Measurements from ENCODE around the gene PHC2. TPM values are rescaled to one million over a fixed set of nuclear protein-coding genes. Genes with fewer than 3 reads are reported as not detected.

PHC2 gene
- total and polyA plus RNA-seq, 7 experiments from 2014 or later: 10.0 to 45.5 (median 35.0) TPM

DNA sequence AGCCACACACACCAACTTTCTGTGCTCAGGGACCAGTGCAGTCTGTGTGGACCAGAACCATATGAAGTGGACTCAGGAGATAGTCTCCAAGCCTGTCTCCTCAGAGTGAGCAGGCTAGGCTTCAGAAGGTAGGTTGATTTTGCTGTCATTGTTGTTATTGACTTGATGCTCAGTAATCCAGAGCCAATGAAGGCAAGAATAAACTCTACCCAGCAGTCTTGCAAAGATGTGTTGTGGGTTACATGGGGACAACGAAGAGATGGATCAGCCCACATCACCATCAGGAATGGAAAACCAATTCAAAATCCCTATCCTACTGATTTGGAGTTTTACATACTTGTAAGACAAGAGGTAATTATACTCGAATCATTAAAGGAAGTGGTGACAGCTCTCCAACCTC is 37.4 kb downstream of the PHC2 start:
- Histone ChIP-seq H3K36me3 (ENCODE audit: control insufficient read depth in 2 of 3, insufficient read depth in 3 of 3, low read length in 3 of 3) (no peaks in the 10 kb centered on the region), H3K4me3 (ENCODE audit: low read length) (no peak overlapping the region), H3K27ac (ENCODE audit: low read depth, low read length) (no peak overlapping the region), H3K27me3 (ENCODE audit: control insufficient read depth in 2 of 2, insufficient read depth in 2 of 2, low read length in 2 of 2) (no peaks in the 10 kb centered on the region), H3K4me1 (ENCODE audit: control insufficient read depth in 2 of 2, insufficient read depth in 2 of 2, low read length in 2 of 2) (no peaks in the 10 kb centered on the region), H3K9me3 (ENCODE audit: control insufficient read depth in 2 of 3, low read length in 3 of 3) (no peaks in the 10 kb centered on the region)
- ChIA-PET POLR2A (no interaction called here), CTCF (interaction anchor here (0.6 kb wide), 1 partner anchor 796 kb away, joined by 3 read pairs; no protein-coding TSS in a partner anchor)
- Mint-ChIP-seq H3K4me1 (peaks cover 0 to 8% (median 6%) of the 10 kb centered on the region in 7 donors), H3K9me3 (peaks cover 0 to 3% (median 0%) of the 10 kb centered on the region in 11 donors), H3K27ac (no peak overlapping the region), H3K36me3 (no peaks in the 10 kb centered on the region), H3K4me3 (no peak overlapping the region), H3K27me3 (peaks cover 4 to 40% (median 10%) of the 10 kb centered on the region in 5 donors)
- DNase-seq (no peak), ATAC-seq (no peak)
- intact Hi-C loops (cut with micrococcal nuclease): no loop called here

GRCh38 chr1:33392639-33393038 is 38.3 kb downstream of the PHC2 start:
- intact Hi-C loops (cut with micrococcal nuclease): no loop called here
- Mint-ChIP-seq H3K27me3 (peaks cover 4 to 35% (median 10%) of the 10 kb centered on the region in 5 donors), H3K4me1 (peaks cover 0 to 8% (median 6%) of the 10 kb centered on the region in 7 donors), H3K4me3 (no peak overlapping the region), H3K27ac (no peak overlapping the region), H3K36me3 (no peaks in the 10 kb centered on the region), H3K9me3 (peaks cover 0 to 3% (median 0%) of the 10 kb centered on the region in 11 donors)
- no peaks in the 10 kb centered on the region for H3K9me3 ChIP-seq (ENCODE audit: control insufficient read depth in 2 of 3, low read length in 3 of 3)
- CTCF ChIA-PET: no interaction called here
- H3K27me3 ChIP-seq (ENCODE audit: control insufficient read depth in 2 of 2, insufficient read depth in 2 of 2, low read length in 2 of 2): no peaks in the 10 kb centered on the region
- DNase-seq (no peak), ATAC-seq (no peak)
- no peak overlapping the region for H3K4me3 ChIP-seq (ENCODE audit: low read length)
- POLR2A ChIA-PET: interaction anchor here (0.7 kb wide), 1 partner anchor 74 kb away, joined by 3 read pairs; no protein-coding TSS in a partner anchor
- no peaks in the 10 kb centered on the region for H3K4me1 ChIP-seq (ENCODE audit: control insufficient read depth in 2 of 2, insufficient read depth in 2 of 2, low read length in 2 of 2)
- H3K36me3 ChIP-seq (ENCODE audit: control insufficient read depth in 2 of 3, insufficient read depth in 3 of 3, low read length in 3 of 3): no peaks in the 10 kb centered on the region
- H3K27ac ChIP-seq (ENCODE audit: low read depth, low read length): no peak overlapping the region

DNA sequence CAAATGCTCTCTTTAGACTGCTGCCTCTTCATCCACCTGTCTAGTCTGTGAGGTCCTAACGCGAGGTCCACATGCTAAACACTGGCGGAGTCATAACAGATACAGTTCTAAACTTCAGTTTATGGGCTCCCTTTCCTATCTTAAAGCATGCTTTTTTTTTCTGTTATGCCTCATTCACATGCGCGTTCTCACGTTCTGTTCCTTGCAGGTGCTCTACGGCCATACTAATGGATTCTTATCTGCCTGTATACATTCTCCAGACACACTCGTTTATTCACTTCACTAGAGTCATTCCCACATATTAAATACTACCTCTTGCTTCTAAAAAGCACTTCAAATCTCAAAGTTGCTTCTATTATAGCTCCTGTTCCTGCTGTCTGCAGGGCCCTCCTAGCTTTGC is 38.7 kb downstream of the PHC2 start:
- Histone ChIP-seq H3K27ac (ENCODE audit: low read depth, low read length) (no peak overlapping the region), H3K27me3 (ENCODE audit: control insufficient read depth in 2 of 2, insufficient read depth in 2 of 2, low read length in 2 of 2) (no peaks in the 10 kb centered on the region), H3K4me3 (ENCODE audit: low read length) (no peak overlapping the region), H3K9me3 (ENCODE audit: control insufficient read depth in 2 of 3, low read length in 3 of 3) (no peaks in the 10 kb centered on the region), H3K36me3 (ENCODE audit: control insufficient read depth in 2 of 3, insufficient read depth in 3 of 3, low read length in 3 of 3) (no peaks in the 10 kb centered on the region), H3K4me1 (ENCODE audit: control insufficient read depth in 2 of 2, insufficient read depth in 2 of 2, low read length in 2 of 2) (no peaks in the 10 kb centered on the region)
- DNase-seq: no peak
- no peak for ATAC-seq
- Mint-ChIP-seq H3K4me3 (no peak overlapping the region), H3K9me3 (peaks cover 0 to 3% (median 0%) of the 10 kb centered on the region in 11 donors), H3K36me3 (no peaks in the 10 kb centered on the region), H3K27me3 (peaks cover 4 to 35% (median 10%) of the 10 kb centered on the region in 5 donors), H3K4me1 (peaks cover 0 to 8% (median 6%) of the 10 kb centered on the region in 7 donors), H3K27ac (no peak overlapping the region)
- intact Hi-C loops (cut with micrococcal nuclease): no loop called here
- CTCF ChIA-PET: no interaction called here
- POLR2A ChIA-PET: interaction anchor here (0.7 kb wide), 1 partner anchor 75 kb away, joined by 3 read pairs; no protein-coding TSS in a partner anchor

GRCh38 chr1:33391343-33392078 is 39.4 kb downstream of the PHC2 start:
- Mint-ChIP-seq H3K27me3 (peaks cover 4 to 35% (median 10%) of the 10 kb centered on the region in 5 donors), H3K4me1 (peaks cover 0 to 3% (median 2%) of the 10 kb centered on the region in 7 donors), H3K36me3 (no peaks in the 10 kb centered on the region), H3K27ac (no peak overlapping the region), H3K9me3 (peaks cover 0 to 3% (median 0%) of the 10 kb centered on the region in 11 donors), H3K4me3 (no peak overlapping the region)
- ATAC-seq (no peak), DNase-seq (no peak)
- ChIA-PET POLR2A (no interaction called here), CTCF (no interaction called here)
- Histone ChIP-seq H3K4me1 (ENCODE audit: control insufficient read depth in 2 of 2, insufficient read depth in 2 of 2, low read length in 2 of 2) (no peaks in the 10 kb centered on the region), H3K36me3 (ENCODE audit: control insufficient read depth in 2 of 3, insufficient read depth in 3 of 3, low read length in 3 of 3) (no peaks in the 10 kb centered on the region), H3K9me3 (ENCODE audit: control insufficient read depth in 2 of 3, low read length in 3 of 3) (no peaks in the 10 kb centered on the region), H3K4me3 (ENCODE audit: low read length) (no peak overlapping the region), H3K27ac (ENCODE audit: low read depth, low read length) (no peak overlapping the region), H3K27me3 (ENCODE audit: control insufficient read depth in 2 of 2, insufficient read depth in 2 of 2, low read length in 2 of 2) (no peaks in the 10 kb centered on the region)
- intact Hi-C loops (cut with micrococcal nuclease): no loop called here

- Histone ChIP-seq H3K4me3 (ENCODE audit: low read length) (no peak overlapping the region), H3K27me3 (ENCODE audit: control insufficient read depth in 2 of 2, insufficient read depth in 2 of 2, low read length in 2 of 2) (no peaks in the 10 kb centered on the region), H3K9me3 (ENCODE audit: control insufficient read depth in 2 of 3, low read length in 3 of 3) (no peaks in the 10 kb centered on the region), H3K27ac (ENCODE audit: low read depth, low read length) (no peak overlapping the region), H3K4me1 (ENCODE audit: control insufficient read depth in 2 of 2, insufficient read depth in 2 of 2, low read length in 2 of 2) (no peaks in the 10 kb centered on the region), H3K36me3 (ENCODE audit: control insufficient read depth in 2 of 3, insufficient read depth in 3 of 3, low read length in 3 of 3) (no peaks in the 10 kb centered on the region)
- Mint-ChIP-seq H3K36me3 (no peaks in the 10 kb centered on the region), H3K27me3 (peaks cover 4 to 32% (median 10%) of the 10 kb centered on the region in 5 donors), H3K4me1 (no peaks in the 10 kb centered on the region), H3K9me3 (peaks cover 0 to 3% (median 0%) of the 10 kb centered on the region in 11 donors), H3K27ac (no peak overlapping the region), H3K4me3 (no peak overlapping the region)
- POLR2A ChIA-PET: interaction anchor here (1.1 kb wide), 1 partner anchor 8 kb away, joined by 3 read pairs; no protein-coding TSS in a partner anchor
- ATAC-seq (no peak), DNase-seq (no peak)
- CTCF ChIA-PET: no interaction called here
- intact Hi-C loops (cut with micrococcal nuclease): no loop called here
These were observed 40.4 kb downstream of the PHC2 start for GRCh38 chr1:33390542-33390941.

- DNase-seq: no peak
- Mint-ChIP-seq H3K4me3 (peak overlapping the region in 1 of 10 donors; percentile 13), H3K36me3 (no peaks in the 10 kb centered on the region), H3K27ac (no peak overlapping the region), H3K9me3 (peaks cover 0 to 3% (median 0%) of the 10 kb centered on the region in 11 donors), H3K4me1 (no peaks in the 10 kb centered on the region), H3K27me3 (peaks cover 0 to 36% (median 13%) of the 10 kb centered on the region in 5 donors)
- no peaks in the 10 kb centered on the region for H3K9me3 ChIP-seq (ENCODE audit: control insufficient read depth in 2 of 3, low read length in 3 of 3)
- no peak overlapping the region for H3K4me3 ChIP-seq (ENCODE audit: low read length)
- intact Hi-C loops (cut with micrococcal nuclease): no loop called here
- ChIA-PET CTCF (no interaction called here), POLR2A (interaction anchor here (1.1 kb wide), 1 partner anchor 9 kb away, joined by 3 read pairs; no protein-coding TSS in a partner anchor)
- H3K27me3 ChIP-seq (ENCODE audit: control insufficient read depth in 2 of 2, insufficient read depth in 2 of 2, low read length in 2 of 2): no peaks in the 10 kb centered on the region
- no peaks in the 10 kb centered on the region for H3K4me1 ChIP-seq (ENCODE audit: control insufficient read depth in 2 of 2, insufficient read depth in 2 of 2, low read length in 2 of 2)
- H3K36me3 ChIP-seq (ENCODE audit: control insufficient read depth in 2 of 3, insufficient read depth in 3 of 3, low read length in 3 of 3): no peaks in the 10 kb centered on the region
- ATAC-seq: no peak
- no peak overlapping the region for H3K27ac ChIP-seq (ENCODE audit: low read depth, low read length)
These were observed 41.8 kb downstream of the PHC2 start for GRCh38 chr1:33388805-33389771.

All from naive thymus-derived CD4-positive, alpha-beta T cell (primary cell).